HepG2 (cell line): ENCODE data around the gene C12orf60. TPM values are rescaled to one million over a fixed set of nuclear protein-coding genes. Genes with fewer than 3 reads are reported as not detected.

ENCODE experiments used
- DMTF1 ChIP-seq: sonication (generic); formaldehyde crosslinking; IDR thresholded peaks from 2 replicates; pipeline ENCODE4 v1.4.0; 2020; ENCODE audit warnings: mild to moderate bottlenecking, missing genetic modification reagents
- GLMP ChIP-seq: sonication (generic); formaldehyde crosslinking; IDR thresholded peaks from 2 replicates; pipeline ENCODE4 v1.9.0; 2021; ENCODE audit warnings: missing genetic modification reagents, mild to moderate bottlenecking, borderline replicate concordance
- IKZF1 ChIP-seq: fragments of 450-650 bp; IDR thresholded peaks from 2 replicates; pipeline ENCODE4 v1.7.1; 2016
- RAD21 ChIP-seq: fragments of 450-650 bp; formaldehyde crosslinking; IDR thresholded peaks from 2 replicates; pipeline ENCODE4 v1.5.0; 2020; ENCODE audit warnings: mild to moderate bottlenecking
- RBM22 ChIP-seq: fragments of 200-400 bp; formaldehyde crosslinking; optimal IDR thresholded peaks from 2 replicates; pipeline ENCODE3; 2017; ENCODE audit warnings: mild to moderate bottlenecking, low read length, moderate library complexity
- SP4 ChIP-seq: sonication (generic); formaldehyde crosslinking; IDR thresholded peaks from 2 replicates; pipeline ENCODE4 v1.8.1; 2023; ENCODE audit warnings: mild to moderate bottlenecking, missing genetic modification reagents
- TBX3 ChIP-seq: fragments of 450-650 bp; IDR thresholded peaks from 2 replicates; pipeline ENCODE4 v1.6.1; 2017; ENCODE audit warnings: antibody characterized with exemption, mild to moderate bottlenecking, inconsistent platforms, borderline replicate concordance
- ZNF329 ChIP-seq: sonication (generic); formaldehyde crosslinking; IDR thresholded peaks from 2 replicates; pipeline ENCODE4 v1.9.0; 2021; ENCODE audit warnings: low read depth, mild to moderate bottlenecking, missing genetic modification reagents
- ZNF331 ChIP-seq: sonication (generic); formaldehyde crosslinking; IDR thresholded peaks from 2 replicates; pipeline ENCODE4 v1.4.0; 2020; ENCODE audit warnings: missing genetic modification reagents
- ZNF354B ChIP-seq: sonication (generic); formaldehyde crosslinking; IDR thresholded peaks from 2 replicates; pipeline ENCODE4 v1.8.0; 2022; ENCODE audit warnings: mild to moderate bottlenecking, missing genetic modification reagents
- ZNF512 ChIP-seq: sonication (generic); formaldehyde crosslinking; IDR thresholded peaks from 2 replicates; pipeline ENCODE4 v1.4.0; 2020; ENCODE audit warnings: mild to moderate bottlenecking, missing genetic modification reagents
- polyA plus RNA-seq, 8 experiments: library from polyadenylated mRNA; depleted of rRNA in 3 of 8; stranded (reverse) in 7 of 8; unstranded in 1 of 8; fragments of >200 nt; fragmentation: Illumina TruSeq in 4 of 8; extraction: Trizol in 4 of 8; gene quantifications; 2 replicates each; pipeline versions ENCODE4 v1.2.1 to v1.2.3, GENCODE V29; 2011 to 2016; ENCODE audit warnings: low read depth in 4 of 8, missing spikeins in 1 of 8, mixed read lengths in 1 of 8; ENCODE audit not compliant: insufficient read depth in 1 of 8
- total RNA-seq, 5 experiments: library from RNA; depleted of rRNA; stranded (reverse); fragments of >200 nt; fragmentation: Illumina TruSeq; extraction: Trizol; gene quantifications; 2 replicates each; pipeline ENCODE4 v1.2.3, GENCODE V29; 2016; ENCODE audit warnings: low read depth in 1 of 5
- TF ChIP-seq, protein P1 (sequence below): sonication (generic); formaldehyde crosslinking; IDR thresholded peaks from 2 replicates; pipeline ENCODE4 v1.4.0; 2020; ENCODE audit warnings: missing genetic modification reagents
- TF ChIP-seq, protein P2 (sequence below): sonication (generic); formaldehyde crosslinking; IDR thresholded peaks from 2 replicates; pipeline ENCODE4 v1.5.1; 2020; ENCODE audit warnings: missing genetic modification reagents, mild to moderate bottlenecking, borderline replicate concordance
- TF ChIP-seq, protein P3 (sequence below): sonication (generic); formaldehyde crosslinking; IDR thresholded peaks from 2 replicates; pipeline ENCODE4 v1.8.1; 2022; ENCODE audit warnings: mild to moderate bottlenecking, missing genetic modification reagents

Gene C12orf60
- total and polyA plus RNA-seq, 2 of the 13 experiments (the other 11 are each of a cell fraction or from before 2014, with no cell fraction given), result 0.55 to 1.4 TPM

- TF ChIP-seq, protein P1, sequence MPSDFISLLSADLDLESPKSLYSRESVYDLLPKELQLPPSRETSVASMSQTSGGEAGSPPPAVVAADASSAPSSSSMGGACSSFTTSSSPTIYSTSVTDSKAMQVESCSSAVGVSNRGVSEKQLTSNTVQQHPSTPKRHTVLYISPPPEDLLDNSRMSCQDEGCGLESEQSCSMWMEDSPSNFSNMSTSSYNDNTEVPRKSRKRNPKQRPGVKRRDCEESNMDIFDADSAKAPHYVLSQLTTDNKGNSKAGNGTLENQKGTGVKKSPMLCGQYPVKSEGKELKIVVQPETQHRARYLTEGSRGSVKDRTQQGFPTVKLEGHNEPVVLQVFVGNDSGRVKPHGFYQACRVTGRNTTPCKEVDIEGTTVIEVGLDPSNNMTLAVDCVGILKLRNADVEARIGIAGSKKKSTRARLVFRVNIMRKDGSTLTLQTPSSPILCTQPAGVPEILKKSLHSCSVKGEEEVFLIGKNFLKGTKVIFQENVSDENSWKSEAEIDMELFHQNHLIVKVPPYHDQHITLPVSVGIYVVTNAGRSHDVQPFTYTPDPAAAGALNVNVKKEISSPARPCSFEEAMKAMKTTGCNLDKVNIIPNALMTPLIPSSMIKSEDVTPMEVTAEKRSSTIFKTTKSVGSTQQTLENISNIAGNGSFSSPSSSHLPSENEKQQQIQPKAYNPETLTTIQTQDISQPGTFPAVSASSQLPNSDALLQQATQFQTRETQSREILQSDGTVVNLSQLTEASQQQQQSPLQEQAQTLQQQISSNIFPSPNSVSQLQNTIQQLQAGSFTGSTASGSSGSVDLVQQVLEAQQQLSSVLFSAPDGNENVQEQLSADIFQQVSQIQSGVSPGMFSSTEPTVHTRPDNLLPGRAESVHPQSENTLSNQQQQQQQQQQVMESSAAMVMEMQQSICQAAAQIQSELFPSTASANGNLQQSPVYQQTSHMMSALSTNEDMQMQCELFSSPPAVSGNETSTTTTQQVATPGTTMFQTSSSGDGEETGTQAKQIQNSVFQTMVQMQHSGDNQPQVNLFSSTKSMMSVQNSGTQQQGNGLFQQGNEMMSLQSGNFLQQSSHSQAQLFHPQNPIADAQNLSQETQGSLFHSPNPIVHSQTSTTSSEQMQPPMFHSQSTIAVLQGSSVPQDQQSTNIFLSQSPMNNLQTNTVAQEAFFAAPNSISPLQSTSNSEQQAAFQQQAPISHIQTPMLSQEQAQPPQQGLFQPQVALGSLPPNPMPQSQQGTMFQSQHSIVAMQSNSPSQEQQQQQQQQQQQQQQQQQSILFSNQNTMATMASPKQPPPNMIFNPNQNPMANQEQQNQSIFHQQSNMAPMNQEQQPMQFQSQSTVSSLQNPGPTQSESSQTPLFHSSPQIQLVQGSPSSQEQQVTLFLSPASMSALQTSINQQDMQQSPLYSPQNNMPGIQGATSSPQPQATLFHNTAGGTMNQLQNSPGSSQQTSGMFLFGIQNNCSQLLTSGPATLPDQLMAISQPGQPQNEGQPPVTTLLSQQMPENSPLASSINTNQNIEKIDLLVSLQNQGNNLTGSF (CRISPR knock-in tag), result no peak
- TF ChIP-seq DMTF1 (CRISPR knock-in tag), result no peak
- peak; percentile 93 for TF ChIP-seq TBX3
- TF ChIP-seq ZNF331 (CRISPR knock-in tag), result no peak
- TF ChIP-seq RAD21 (CRISPR knock-in tag), result no peak
- no peak for TF ChIP-seq GLMP (CRISPR knock-in tag)
- TF ChIP-seq ZNF512 (CRISPR knock-in tag), result no peak
- TF ChIP-seq ZNF354B, result no peak
- TF ChIP-seq, protein P2, sequence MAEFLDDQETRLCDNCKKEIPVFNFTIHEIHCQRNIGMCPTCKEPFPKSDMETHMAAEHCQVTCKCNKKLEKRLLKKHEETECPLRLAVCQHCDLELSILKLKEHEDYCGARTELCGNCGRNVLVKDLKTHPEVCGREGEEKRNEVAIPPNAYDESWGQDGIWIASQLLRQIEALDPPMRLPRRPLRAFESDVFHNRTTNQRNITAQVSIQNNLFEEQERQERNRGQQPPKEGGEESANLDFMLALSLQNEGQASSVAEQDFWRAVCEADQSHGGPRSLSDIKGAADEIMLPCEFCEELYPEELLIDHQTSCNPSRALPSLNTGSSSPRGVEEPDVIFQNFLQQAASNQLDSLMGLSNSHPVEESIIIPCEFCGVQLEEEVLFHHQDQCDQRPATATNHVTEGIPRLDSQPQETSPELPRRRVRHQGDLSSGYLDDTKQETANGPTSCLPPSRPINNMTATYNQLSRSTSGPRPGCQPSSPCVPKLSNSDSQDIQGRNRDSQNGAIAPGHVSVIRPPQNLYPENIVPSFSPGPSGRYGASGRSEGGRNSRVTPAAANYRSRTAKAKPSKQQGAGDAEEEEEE (CRISPR knock-in tag), result no peak
- TF ChIP-seq RBM22, result no peak
- TF ChIP-seq, protein P3, sequence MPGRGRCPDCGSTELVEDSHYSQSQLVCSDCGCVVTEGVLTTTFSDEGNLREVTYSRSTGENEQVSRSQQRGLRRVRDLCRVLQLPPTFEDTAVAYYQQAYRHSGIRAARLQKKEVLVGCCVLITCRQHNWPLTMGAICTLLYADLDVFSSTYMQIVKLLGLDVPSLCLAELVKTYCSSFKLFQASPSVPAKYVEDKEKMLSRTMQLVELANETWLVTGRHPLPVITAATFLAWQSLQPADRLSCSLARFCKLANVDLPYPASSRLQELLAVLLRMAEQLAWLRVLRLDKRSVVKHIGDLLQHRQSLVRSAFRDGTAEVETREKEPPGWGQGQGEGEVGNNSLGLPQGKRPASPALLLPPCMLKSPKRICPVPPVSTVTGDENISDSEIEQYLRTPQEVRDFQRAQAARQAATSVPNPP, result no peak
- no peak for TF ChIP-seq IKZF1
- no peak for TF ChIP-seq ZNF329 (CRISPR knock-in tag)
- no peak for TF ChIP-seq SP4 (CRISPR knock-in tag)
Measured at GRCh38 chr12:14803011-14803829, at the start of gene C12orf60, which contains the start of gene WBP11 (continued).
